Naive thymus-derived CD8-positive, alpha-beta T cell (primary cell): Measurements from ENCODE around the gene POLN. TPM values are rescaled to one million over a fixed set of nuclear protein-coding genes. Genes with fewer than 3 reads are reported as not detected.

Experiments used
- ATAC-seq, 2 donors: fragments of 150-1000 bp; cut with Tn5 transposase in 1 of 2; sonication (Bioruptor Pico), chemical (Tn5 transposase) in 1 of 2; 1 replicate in 1 of 2; 2 replicates in 1 of 2; pipeline ENCODE4 v1.10.0; 2021; ENCODE audit warnings: mild to moderate bottlenecking in 2 of 2, moderate library complexity in 2 of 2
- POLR2A ChIA-PET: fragments of 350-600 bp; sonication (Branson Sonifier 250); formaldehyde crosslinking; loops from one replicate; lab custom pipeline; 2021; ENCODE audit warnings: antibody characterized with exemption; lab: Charles Lee
- DNase-seq, 10 donors: peaks; one replicate each; pipeline versions ENCODE4 v3.0.0 to v3.0.0-alpha.2; 2020 to 2022
- H3K27ac Mint-ChIP-seq, 10 donors: one replicate each; pipeline ENCODE4 v1.8.0; 2020 to 2022; ENCODE audit warnings: mild to moderate bottlenecking in 10 of 10, mixed read lengths in 10 of 10, moderate library complexity in 4 of 10, inconsistent platforms in 1 of 10
- H3K27me3 Mint-ChIP-seq, 5 donors: one replicate each; pipeline ENCODE4 v1.8.0; 2021 to 2022; ENCODE audit warnings: mixed read lengths in 5 of 5
- H3K36me3 Mint-ChIP-seq, 3 donors: one replicate each; pipeline ENCODE4 v1.8.0; 2020 to 2022; ENCODE audit warnings: mixed read lengths in 3 of 3, mild to moderate bottlenecking in 2 of 3, inconsistent platforms in 1 of 3
- H3K4me1 Mint-ChIP-seq, 4 donors: one replicate each; pipeline ENCODE4 v1.8.0; 2021 to 2022; ENCODE audit warnings: mixed read lengths in 4 of 4
- H3K4me3 Mint-ChIP-seq, 10 donors: one replicate each; pipeline ENCODE4 v1.8.0; 2020 to 2022; ENCODE audit warnings: mild to moderate bottlenecking in 10 of 10, mixed read lengths in 10 of 10, moderate library complexity in 6 of 10, inconsistent platforms in 1 of 10
- H3K9me3 Mint-ChIP-seq, 9 donors: one replicate each; pipeline ENCODE4 v1.8.0; 2020 to 2022; ENCODE audit warnings: mixed read lengths in 9 of 9, mild to moderate bottlenecking in 3 of 9, inconsistent platforms in 1 of 9, moderate library complexity in 1 of 9
- polyA plus RNA-seq, 3 donors: library from polyadenylated mRNA; unstranded; fragments of 300-500 nt; fragmentation: Illumina TruSeq; gene quantifications; one replicate each; pipeline ENCODE4 v1.2.3, GENCODE V29; 2021
- total RNA-seq, 8 experiments: library from RNA in 2 of 8; stranded (reverse) in 2 of 8; gene quantifications; one replicate each; pipeline ENCODE4 v1.2.3 and lab custom pipeline; 2021 to 2026

Gene POLN
- total and polyA plus RNA-seq, 5 experiments from 2014 or later = 0.44 to 3.8 (median 1.7) TPM; not detected in 1

- H3K4me1 Mint-ChIP-seq = peaks cover 0 to 12% (median 7%) of the 10 kb centered on the region in 4 donors
- POLR2A ChIA-PET = interaction anchor here (1.5 kb wide), 1 partner anchor 9 kb away, joined by 4 read pairs; the partner anchor contains the start of gene MXD4
Measured at GRCh38 chr4:2252530-2253091, 10.7 kb upstream of the POLN start.

DNA sequence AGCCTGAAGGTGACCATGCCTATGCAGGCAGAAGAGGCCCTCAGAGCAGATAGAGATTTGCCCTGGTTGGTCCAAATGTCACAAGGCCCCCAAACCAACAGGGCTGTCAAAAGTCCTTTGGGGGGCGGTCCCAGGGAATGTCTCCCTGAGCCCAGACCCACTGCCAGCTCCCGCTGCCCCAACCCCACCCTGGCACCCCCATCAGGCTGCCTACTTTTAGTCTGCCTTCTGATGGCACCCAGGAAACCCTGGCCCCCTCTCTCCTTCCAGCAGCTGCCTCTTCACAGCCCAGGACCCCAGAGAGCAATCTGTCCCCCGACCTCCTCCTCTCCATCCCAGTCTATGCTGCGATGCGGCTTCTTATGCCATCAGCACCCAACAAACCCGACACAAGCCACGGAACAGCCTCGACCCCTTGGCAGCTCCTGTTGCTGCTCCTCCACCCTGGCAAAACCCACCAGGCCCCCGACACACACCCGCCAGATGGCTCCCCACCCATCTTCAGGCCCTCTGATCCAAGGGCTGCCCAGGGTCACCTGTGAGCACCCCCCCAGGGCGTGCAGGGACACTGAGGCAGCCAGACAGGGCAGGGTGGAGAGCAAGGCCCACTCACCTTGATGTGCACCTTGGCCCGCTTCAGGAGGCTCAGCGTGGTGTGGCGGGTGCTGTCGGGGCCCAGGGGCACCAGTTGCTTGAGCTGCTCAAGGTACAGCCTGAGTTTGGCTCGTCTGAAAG, 10.0 kb upstream of the POLN start:
- DNase-seq = peak in 2 of 10 donors; percentile 13 to 57
- H3K9me3 Mint-ChIP-seq = no peaks in the 10 kb centered on the region
- POLR2A ChIA-PET = interaction anchor here (1.5 kb wide), 1 partner anchor 10 kb away, joined by 4 read pairs; the partner anchor contains the start of gene MXD4

More at GRCh38 chr4:2252530-2253091, 10.7 kb upstream of the POLN start:
- ATAC-seq = no peak
- Mint-ChIP-seq H3K27ac (peak overlapping the region in 1 of 10 donors; percentile 55), H3K27me3 (no peaks in the 10 kb centered on the region), H3K4me3 (no peak overlapping the region), H3K36me3 (peaks cover 0 to 24% (median 0%) of the 10 kb centered on the region in 3 donors), H3K9me3 (no peaks in the 10 kb centered on the region)
- DNase-seq = peak in 2 of 10 donors; percentile 0 to 9

GRCh38 chr4:2251073-2251794, 9.3 kb upstream of the POLN start:
- peak overlapping the region in 1 of 10 donors; percentile 45 for H3K4me3 Mint-ChIP-seq
- no peaks in the 10 kb centered on the region for H3K27me3 Mint-ChIP-seq

More for the DNA sequence above, 10.0 kb upstream of the POLN start:
- no peak for ATAC-seq
- Mint-ChIP-seq H3K27ac (peak overlapping the region in 5 of 10 donors; percentile 15 to 81 (median 51)), H3K27me3 (no peaks in the 10 kb centered on the region), H3K4me1 (peaks cover 0 to 9% (median 6%) of the 10 kb centered on the region in 4 donors), H3K4me3 (peak overlapping the region in 1 of 10 donors; percentile 60), H3K36me3 (peaks cover 0 to 24% (median 0%) of the 10 kb centered on the region in 3 donors)

DNA sequence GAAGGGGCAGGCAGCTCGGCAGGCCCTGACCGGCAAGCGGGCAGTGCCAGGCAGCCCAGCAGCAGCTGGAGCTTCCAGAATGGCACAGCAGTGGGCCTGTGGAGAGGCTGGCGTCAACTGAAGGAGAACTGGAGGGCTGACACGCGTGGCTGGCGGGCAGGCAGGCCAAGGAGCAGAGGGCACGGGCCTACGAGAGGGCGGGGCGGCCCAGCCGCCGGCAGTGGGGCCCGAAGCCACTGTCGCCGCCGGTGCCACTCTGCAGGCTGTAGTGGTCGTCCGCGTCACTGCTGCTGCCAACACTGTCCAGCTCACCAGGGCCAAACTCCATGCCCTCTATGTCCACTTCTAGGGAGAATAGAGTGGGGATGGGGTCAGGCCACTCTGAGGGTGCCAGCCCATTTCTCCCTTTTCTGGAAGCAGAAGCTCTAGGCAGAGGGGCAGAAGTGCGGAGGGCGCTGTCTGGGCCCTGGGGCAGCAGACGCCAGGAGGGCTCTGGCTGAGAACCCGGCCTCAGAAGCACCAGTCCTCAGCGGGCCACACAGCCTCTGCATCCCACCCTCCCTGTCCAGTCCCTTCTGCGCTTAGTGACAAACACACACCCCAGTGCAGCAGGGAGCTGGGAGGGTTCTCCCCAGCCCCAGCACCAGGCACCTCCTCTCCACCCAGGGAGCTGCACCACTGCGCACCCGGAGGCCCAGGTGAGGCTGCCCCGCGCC, 8.6 kb upstream of the POLN start:
- DNase-seq = peak in 2 of 10 donors; percentile 15 to 40
- Mint-ChIP-seq H3K4me1 (peaks cover 3 to 8% (median 7%) of the 10 kb centered on the region in 4 donors), H3K36me3 (peaks cover 0 to 24% (median 0%) of the 10 kb centered on the region in 3 donors), H3K4me3 (no peak overlapping the region), H3K27ac (peak overlapping the region in 1 of 10 donors; percentile 27), H3K27me3 (no peaks in the 10 kb centered on the region), H3K9me3 (no peaks in the 10 kb centered on the region)
- ATAC-seq = no peak
- POLR2A ChIA-PET = interaction anchor here (0.9 kb wide), 1 partner anchor 52 kb away, joined by 3 read pairs; no protein-coding TSS in a partner anchor

More at GRCh38 chr4:2251073-2251794, 9.3 kb upstream of the POLN start:
- peak in 2 of 10 donors; percentile 16 to 52 for DNase-seq
- Mint-ChIP-seq H3K27ac (peak overlapping the region in 1 of 10 donors; percentile 51), H3K4me1 (peaks cover 0 to 6% (median 5%) of the 10 kb centered on the region in 4 donors), H3K36me3 (peaks cover 0 to 24% (median 0%) of the 10 kb centered on the region in 3 donors), H3K9me3 (no peaks in the 10 kb centered on the region)
- POLR2A ChIA-PET = interaction anchor here (0.9 kb wide), 1 partner anchor 51 kb away, joined by 3 read pairs; no protein-coding TSS in a partner anchor
- no peak for ATAC-seq

GRCh38 chr4:2249526-2250356, 7.8 kb upstream of the POLN start:
- peaks cover 0 to 18% (median 0%) of the 10 kb centered on the region in 3 donors for H3K36me3 Mint-ChIP-seq
- no peak overlapping the region for H3K4me3 Mint-ChIP-seq
- peaks cover 11 to 14% (median 12%) of the 10 kb centered on the region in 4 donors for H3K4me1 Mint-ChIP-seq
- POLR2A ChIA-PET = no interaction called here
- H3K27ac Mint-ChIP-seq = no peak overlapping the region
- peak in 1 of 10 donors; percentile 63 for DNase-seq
- ATAC-seq = no peak
- H3K9me3 Mint-ChIP-seq = no peaks in the 10 kb centered on the region
- no peaks in the 10 kb centered on the region for H3K27me3 Mint-ChIP-seq

DNA sequence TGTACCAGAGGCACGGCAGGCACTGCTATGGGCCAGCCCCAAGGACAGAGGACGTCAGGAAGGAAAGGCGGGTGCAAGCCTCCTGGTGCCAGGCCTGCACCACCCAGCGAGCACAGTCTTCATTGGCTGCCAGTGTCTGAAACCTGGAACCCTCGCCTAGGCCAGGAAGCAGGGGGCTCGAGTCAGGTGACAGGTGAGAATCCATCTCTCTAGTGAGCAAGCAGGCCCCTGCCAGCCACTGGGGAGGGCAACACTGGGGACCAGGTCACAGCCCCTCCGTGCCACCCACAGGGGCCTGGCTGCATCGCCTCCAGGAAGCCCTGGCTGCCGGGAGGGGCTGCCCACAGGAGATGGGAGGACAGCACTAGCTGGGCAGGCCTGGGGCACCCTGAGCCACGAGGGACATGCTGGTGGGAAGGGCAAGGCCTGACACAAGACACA, 6.9 kb upstream of the POLN start:
- ATAC-seq (no peak), DNase-seq (peak in 1 of 10 donors; percentile 14)
- Mint-ChIP-seq H3K27me3 (no peaks in the 10 kb centered on the region), H3K9me3 (no peaks in the 10 kb centered on the region), H3K4me1 (peaks cover 10 to 16% (median 13%) of the 10 kb centered on the region in 4 donors), H3K4me3 (no peak overlapping the region), H3K36me3 (peaks cover 0 to 9% (median 0%) of the 10 kb centered on the region in 3 donors), H3K27ac (no peak overlapping the region)
- POLR2A ChIA-PET = no interaction called here

DNA sequence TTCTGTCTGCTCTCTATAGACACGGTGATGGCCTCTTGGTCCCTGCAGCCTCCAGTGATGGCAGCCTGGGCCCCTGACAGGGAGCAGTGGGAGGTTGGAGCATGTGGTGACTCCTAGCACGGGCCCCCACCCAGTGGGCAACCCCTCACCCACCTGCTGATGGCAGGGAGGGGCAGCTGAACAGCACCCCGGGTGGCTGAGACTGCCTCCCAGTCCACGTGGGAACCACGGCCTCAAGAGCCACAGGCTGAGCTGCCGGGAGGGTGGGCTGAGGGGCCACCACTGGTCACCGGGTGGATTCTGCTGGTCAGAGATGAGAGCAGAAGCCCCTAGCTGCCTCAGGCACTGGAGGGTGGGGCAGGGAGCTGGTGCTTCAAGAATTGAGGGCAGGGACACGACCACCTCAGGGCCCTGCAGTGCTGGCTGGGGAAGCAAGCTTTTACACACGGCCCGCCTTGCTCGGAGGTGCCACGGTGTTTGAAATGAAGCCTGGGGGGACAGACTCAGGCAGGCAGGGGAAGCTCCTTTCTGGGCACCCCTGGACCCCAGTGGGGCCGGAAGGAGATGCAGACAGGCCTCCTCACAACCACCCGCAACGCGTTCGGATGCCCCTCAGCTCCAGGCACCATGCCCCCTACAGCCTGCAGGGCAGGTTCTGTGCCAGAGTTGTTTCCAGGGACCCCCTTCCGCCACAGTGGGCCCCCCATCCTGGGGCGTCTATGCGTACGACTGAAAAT, 6.3 kb upstream of the POLN start:
- DNase-seq = peak in 3 of 10 donors; percentile 4 to 55 (median 16)
- no peaks in the 10 kb centered on the region for H3K9me3 Mint-ChIP-seq
- ATAC-seq = peak in 1 of 2 donors; percentile 7
- no peaks in the 10 kb centered on the region for H3K27me3 Mint-ChIP-seq
- peaks cover 15 to 22% (median 19%) of the 10 kb centered on the region in 4 donors for H3K4me1 Mint-ChIP-seq
- H3K27ac Mint-ChIP-seq = peak overlapping the region in 2 of 10 donors; percentile 62 to 67
- peaks cover 0 to 9% (median 0%) of the 10 kb centered on the region in 3 donors for H3K36me3 Mint-ChIP-seq
- H3K4me3 Mint-ChIP-seq = peak overlapping the region in 1 of 10 donors; percentile 45
- POLR2A ChIA-PET = no interaction called here

DNA sequence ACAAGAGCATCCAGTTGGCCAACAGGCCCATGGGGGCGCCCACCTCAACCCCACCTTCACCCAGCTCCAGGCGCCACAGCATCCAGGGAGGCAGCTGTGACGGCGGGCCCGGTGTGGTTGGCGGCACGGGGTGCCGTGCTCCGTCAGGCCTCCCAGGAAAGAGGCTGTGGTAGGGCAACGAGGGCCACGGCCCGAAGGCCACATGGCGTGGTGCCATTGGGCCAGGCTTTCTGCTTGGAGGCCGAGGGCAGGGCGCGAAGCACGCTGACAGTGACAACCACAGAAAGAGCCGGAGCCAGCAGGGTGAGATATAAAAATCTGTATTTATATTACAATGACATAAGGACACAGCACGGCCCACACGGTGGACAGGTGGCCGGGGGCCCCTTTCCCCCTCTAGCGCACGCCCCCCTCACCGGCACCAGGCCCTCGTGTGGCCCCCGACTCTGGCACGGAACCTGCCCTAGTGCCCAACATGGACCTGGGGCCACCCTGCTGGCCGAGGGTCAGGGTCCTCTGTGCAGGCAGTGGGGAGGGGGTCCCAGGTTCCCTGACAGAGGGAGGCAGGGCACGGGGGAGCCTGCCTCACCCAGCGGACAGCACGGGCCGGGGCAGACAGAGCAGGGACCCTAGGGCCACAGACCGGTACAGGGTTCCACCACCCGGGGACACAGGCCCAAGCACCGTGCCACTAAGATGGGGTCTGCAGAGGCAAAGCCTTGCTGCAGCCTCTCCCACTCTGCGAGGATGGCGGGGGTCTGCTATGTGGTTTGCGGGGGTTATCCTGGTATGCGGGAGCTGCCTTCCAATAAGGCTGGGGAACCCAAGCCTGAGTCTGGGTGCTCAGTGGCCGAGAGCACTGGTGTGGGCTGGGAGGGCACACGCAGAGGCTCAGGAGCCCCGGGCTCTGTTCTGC, 5.5 kb upstream of the POLN start:
- peak overlapping the region in 2 of 10 donors; percentile 62 to 71 for H3K27ac Mint-ChIP-seq
- POLR2A ChIA-PET = no interaction called here
- H3K36me3 Mint-ChIP-seq = peaks cover 0 to 4% (median 0%) of the 10 kb centered on the region in 3 donors
- ATAC-seq (peak in 1 of 2 donors; percentile 18), DNase-seq (peak in 3 of 10 donors; percentile 4 to 57 (median 16))
- peaks cover 16 to 26% (median 21%) of the 10 kb centered on the region in 4 donors for H3K4me1 Mint-ChIP-seq
- no peaks in the 10 kb centered on the region for H3K27me3 Mint-ChIP-seq
- peak overlapping the region in 1 of 10 donors; percentile 45 for H3K4me3 Mint-ChIP-seq
- no peaks in the 10 kb centered on the region for H3K9me3 Mint-ChIP-seq

DNA sequence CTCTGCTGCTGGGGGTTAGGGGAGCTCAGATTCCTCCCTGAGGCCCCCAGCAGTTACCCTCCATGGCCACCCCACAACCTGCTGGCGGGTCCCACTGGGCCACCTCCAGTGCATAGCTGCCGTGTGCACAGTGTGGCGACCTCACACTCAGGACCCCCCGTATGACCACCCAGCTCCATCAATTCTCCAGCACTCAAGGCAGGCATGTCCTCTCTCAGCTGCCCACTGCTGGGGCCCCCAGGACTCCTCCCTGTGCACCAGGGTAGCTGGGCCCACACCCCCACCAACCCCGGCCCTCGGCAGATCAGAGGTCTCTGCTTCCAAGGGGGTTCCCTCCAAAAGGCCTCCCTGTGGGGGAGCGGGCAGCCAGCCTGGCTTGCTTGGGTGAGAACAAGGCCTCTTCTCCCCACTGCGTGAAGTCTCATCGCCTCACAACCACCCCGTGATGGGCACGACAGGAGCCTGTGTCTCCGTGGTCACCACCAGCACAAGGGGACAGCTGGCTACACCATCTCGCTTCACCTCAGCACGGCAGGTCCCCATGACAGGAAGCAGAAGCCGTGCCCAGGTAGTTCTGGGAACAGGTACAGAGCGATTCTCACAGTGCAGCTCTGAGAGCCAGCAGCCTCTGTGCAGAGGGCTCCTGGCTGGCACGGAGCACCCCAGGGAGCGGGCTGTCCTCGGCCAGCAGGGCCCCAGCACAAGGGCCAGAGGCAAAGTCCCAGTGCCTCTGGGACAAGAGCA, 4.6 kb upstream of the POLN start:
- no peak for ATAC-seq
- POLR2A ChIA-PET = no interaction called here
- Mint-ChIP-seq H3K4me3 (no peak overlapping the region), H3K4me1 (peaks cover 16 to 30% (median 24%) of the 10 kb centered on the region in 4 donors), H3K36me3 (peaks cover 0 to 4% (median 0%) of the 10 kb centered on the region in 3 donors), H3K27ac (peak overlapping the region in 2 of 10 donors; percentile 51 to 62), H3K9me3 (no peaks in the 10 kb centered on the region), H3K27me3 (no peaks in the 10 kb centered on the region)
- DNase-seq = peak in 3 of 10 donors; percentile 4 to 56 (median 16)
